IPS-18c (cell line): ENCODE results near the gene CHCHD3.
"Not testable (repeated sequence)": the region's sequence is repeated elsewhere in the genome, so short reads cannot be mapped to it uniquely, and the experiment has no call there.

ENCODE experiments used
- H3K4me3 ChIP-seq: 2 replicates; pipeline ENCODE4 v1.7.0; 2013; ENCODE audit warnings: low read depth, mild to moderate bottlenecking, low read length, moderate library complexity; ENCODE audit not compliant: insufficient read depth
- H3K9me3 ChIP-seq: one replicate; pipeline ENCODE4 v1.6.1; 2013; ENCODE audit warnings: mild to moderate bottlenecking, low read length, moderate library complexity; ENCODE audit not compliant: control insufficient read depth, insufficient read depth

Gene CHCHD3

GRCh38 chr7:133053321-133053891 lies 28.5 kb downstream of the CHCHD3 start:
- Histone ChIP-seq H3K9me3 (no peaks in the 10 kb centered on the region), H3K4me3 (no peak overlapping the region)

GRCh38 chr7:133052826-133053225 lies 29.1 kb downstream of the CHCHD3 start:
- no peak overlapping the region for H3K4me3 ChIP-seq
- H3K9me3 ChIP-seq, result no peaks in the 10 kb centered on the region

- no peak overlapping the region for H3K4me3 ChIP-seq
- no peaks in the 10 kb centered on the region for H3K9me3 ChIP-seq
These were observed 29.5 kb downstream of the CHCHD3 start for GRCh38 chr7:133052401-133052756.

- no peak overlapping the region for H3K4me3 ChIP-seq
- no peaks in the 10 kb centered on the region for H3K9me3 ChIP-seq
These were observed 30.0 kb downstream of the CHCHD3 start for GRCh38 chr7:133051719-133052400.

GRCh38 chr7:133051066-133051465 lies 30.8 kb downstream of the CHCHD3 start:
- H3K9me3 ChIP-seq, result no peaks in the 10 kb centered on the region
- no peak overlapping the region for H3K4me3 ChIP-seq

GRCh38 chr7:133050200-133050995 lies 31.5 kb downstream of the CHCHD3 start:
- H3K9me3 ChIP-seq, result no peaks in the 10 kb centered on the region

GRCh38 chr7:133048589-133048988 lies 33.3 kb downstream of the CHCHD3 start:
- Histone ChIP-seq H3K9me3 (no peaks in the 10 kb centered on the region), H3K4me3 (no peak overlapping the region)

More at GRCh38 chr7:133050200-133050995, 31.5 kb downstream of the CHCHD3 start:
- H3K4me3 ChIP-seq, result no peak overlapping the region

GRCh38 chr7:133047321-133047720 lies 34.6 kb downstream of the CHCHD3 start:
- Histone ChIP-seq H3K4me3 (no peak overlapping the region), H3K9me3 (no peaks in the 10 kb centered on the region)

GRCh38 chr7:133044722-133045473 lies 37.0 kb downstream of the CHCHD3 start:
- Histone ChIP-seq H3K4me3 (no peak overlapping the region), H3K9me3 (no peaks in the 10 kb centered on the region)

GRCh38 chr7:133040674-133041073 lies 41.2 kb downstream of the CHCHD3 start:
- H3K9me3 ChIP-seq, result no peaks in the 10 kb centered on the region
- H3K4me3 ChIP-seq, result no peak overlapping the region

GRCh38 chr7:133040178-133040577 lies 41.7 kb downstream of the CHCHD3 start:
- no peaks in the 10 kb centered on the region for H3K9me3 ChIP-seq
- H3K4me3 ChIP-seq, result no peak overlapping the region

GRCh38 chr7:133039614-133040013 lies 42.3 kb downstream of the CHCHD3 start:
- H3K4me3 ChIP-seq, result no peak overlapping the region
- H3K9me3 ChIP-seq, result no peaks in the 10 kb centered on the region

- H3K9me3 ChIP-seq, result no peaks in the 10 kb centered on the region
- H3K4me3 ChIP-seq, result no peak overlapping the region
These were observed 45.6 kb downstream of the CHCHD3 start for GRCh38 chr7:133036289-133036688.

GRCh38 chr7:133035240-133035639 lies 46.6 kb downstream of the CHCHD3 start:
- H3K4me3 ChIP-seq, H3K9me3 ChIP-seq: not testable (repeated sequence)

GRCh38 chr7:133030346-133030745 lies 51.5 kb downstream of the CHCHD3 start:
- no peaks in the 10 kb centered on the region for H3K9me3 ChIP-seq

GRCh38 chr7:133029463-133029862 lies 52.4 kb downstream of the CHCHD3 start:
- H3K9me3 ChIP-seq, result no peaks in the 10 kb centered on the region
- H3K4me3 ChIP-seq, result no peak overlapping the region

More at GRCh38 chr7:133030346-133030745, 51.5 kb downstream of the CHCHD3 start:
- H3K4me3 ChIP-seq, result no peak overlapping the region

GRCh38 chr7:133027397-133027796 lies 54.5 kb downstream of the CHCHD3 start:
- no peak overlapping the region for H3K4me3 ChIP-seq
- H3K9me3 ChIP-seq, result no peaks in the 10 kb centered on the region
